Lung microvascular endothelial cell (primary cell): ENCODE results near the gene VPS33B. TPM values are rescaled to one million over a fixed set of nuclear protein-coding genes. Genes with fewer than 3 reads are reported as not detected.
"Not testable (repeated sequence)": the region's sequence is repeated elsewhere in the genome, so short reads cannot be mapped to it uniquely, and the experiment has no call there.

Experiments
- DNase-seq, 2 donors: peaks; one replicate each; pipeline versions ENCODE4 v3.0.0 to v3.0.0-alpha.2; 2010; ENCODE audit warnings: low read depth in 2 of 2
- total RNA-seq: library from RNA; depleted of rRNA; stranded (reverse); fragments of >200 nt; gene quantifications from 2 replicates; pipeline ENCODE4 v1.2.1, GENCODE V29; 2014

The VPS33B gene
- 8.7 and 10.5 TPM in 2 replicates for total RNA-seq

GRCh38 chr15:91022075-91022831 lies at the start of gene VPS33B:
Gene VPS33B (minus strand): TSS chr15:91022594. CDS start chr15:91022249, 345 bp downstream.
- DNase-seq, result peak; percentile 85 to 87

- no peak for DNase-seq
Observed at GRCh38 chr15:91072161-91072560, 49.8 kb upstream of the VPS33B start.

- DNase-seq, result no peak
Observed at GRCh38 chr15:91070872-91071271, 48.5 kb upstream of the VPS33B start.

GRCh38 chr15:91068966-91069365 lies 46.6 kb upstream of the VPS33B start:
- DNase-seq, result no peak

GRCh38 chr15:91068436-91068835 lies 46.0 kb upstream of the VPS33B start:
- DNase-seq, result no peak

GRCh38 chr15:91067036-91067435 lies 44.6 kb upstream of the VPS33B start:
- DNase-seq, result peak in 1 of 2 donors; percentile 9

GRCh38 chr15:91065505-91065904 lies 43.1 kb upstream of the VPS33B start:
- DNase-seq, result no peak

GRCh38 chr15:91061997-91062396 lies 39.6 kb upstream of the VPS33B start:
- no peak for DNase-seq

GRCh38 chr15:91061230-91061629 lies 38.8 kb upstream of the VPS33B start:
- DNase-seq, result no peak

GRCh38 chr15:91055548-91056331 lies 33.3 kb upstream of the VPS33B start:
- peak; percentile 64 to 65 for DNase-seq

GRCh38 chr15:91054816-91055215 lies 32.4 kb upstream of the VPS33B start:
- no peak for DNase-seq

- DNase-seq, result no peak
Observed at GRCh38 chr15:91051248-91051647, 28.9 kb upstream of the VPS33B start.

- DNase-seq, result no peak
Observed at GRCh38 chr15:91050128-91050455, 27.7 kb upstream of the VPS33B start.

GRCh38 chr15:91049378-91050127 lies 27.2 kb upstream of the VPS33B start:
- DNase-seq, result peak; percentile 69 to 74

GRCh38 chr15:91047545-91048199 lies 25.3 kb upstream of the VPS33B start:
- no peak for DNase-seq

- not testable (repeated sequence) for DNase-seq
Observed at GRCh38 chr15:91046056-91046455, 23.7 kb upstream of the VPS33B start.

GRCh38 chr15:91045065-91045464 lies 22.7 kb upstream of the VPS33B start:
- no peak for DNase-seq

GRCh38 chr15:91043202-91043874 lies 20.9 kb upstream of the VPS33B start:
- DNase-seq, result no peak

- DNase-seq, result no peak
Observed at GRCh38 chr15:91040856-91041255, 18.5 kb upstream of the VPS33B start.

GRCh38 chr15:91039996-91040395 lies 17.6 kb upstream of the VPS33B start:
- DNase-seq, result no peak
